ENCODE data around the gene TRABD2B. TPM values are rescaled to one million over a fixed set of nuclear protein-coding genes. Genes with fewer than 3 reads are reported as not detected.

Gene TRABD2B
- total and polyA plus RNA-seq, 3 experiments from 2014 or later: not detected

DNA sequence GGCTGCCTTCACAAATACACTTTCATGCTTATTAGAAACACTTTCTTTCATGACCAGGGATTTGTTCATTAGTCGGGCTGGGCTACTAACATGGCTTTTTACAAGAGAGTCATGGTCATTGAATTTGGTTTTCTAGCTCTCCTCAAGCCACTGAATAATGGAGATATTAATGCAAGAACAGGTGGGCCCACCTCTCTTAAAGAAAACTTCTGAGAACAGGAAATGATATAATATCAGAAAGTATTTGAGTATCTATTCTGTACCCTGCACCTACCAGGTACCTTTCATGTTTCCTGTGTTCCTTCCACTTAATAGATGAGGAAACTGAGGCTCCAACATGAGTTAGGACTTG is 90.0 kb downstream of the TRABD2B start:
- POLR2A ChIA-PET: no interaction called here

DNA sequence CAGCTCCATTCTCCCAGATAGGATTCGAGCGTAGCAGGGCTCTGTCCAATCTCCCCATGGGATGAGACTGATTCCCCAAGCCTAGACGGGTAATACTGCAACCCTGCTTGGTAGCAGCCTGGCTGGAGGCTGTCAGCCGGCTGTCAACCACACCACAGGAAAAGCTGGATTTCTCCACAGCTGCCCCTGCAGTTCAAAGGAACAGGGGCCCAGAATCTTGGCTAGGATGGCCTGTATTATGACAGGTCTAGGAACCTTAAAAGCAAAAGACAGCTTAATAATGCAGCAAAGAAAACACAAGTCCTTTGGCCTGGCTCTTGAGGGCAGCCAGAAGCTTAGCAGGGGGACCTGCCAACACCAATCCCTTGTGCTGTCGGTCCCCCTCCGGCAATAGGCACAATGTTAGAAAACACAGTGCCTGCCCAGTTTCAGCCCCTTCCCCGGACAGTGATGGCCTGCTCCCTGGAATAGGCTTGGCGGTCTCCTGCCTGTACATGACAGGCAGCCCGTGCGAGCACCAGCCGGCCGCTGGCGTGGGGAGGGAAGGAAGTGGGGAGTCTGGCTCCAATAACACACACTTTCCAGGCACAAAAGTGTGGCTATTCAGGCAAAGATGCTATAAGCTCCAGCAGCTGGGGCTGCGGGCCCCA is 90.5 kb downstream of the TRABD2B start:
- Histone ChIP-seq H3K36me3 (ENCODE audit: insufficient read depth, low read length) (no peaks in the 10 kb centered on the region), H3K4me3 (ENCODE audit: low read length) (no peak overlapping the region), H3K4me1 (ENCODE audit: insufficient read depth, low read length) (no peaks in the 10 kb centered on the region), H3K27ac (ENCODE audit: low read depth, low read length) (no peak overlapping the region), H3K27me3 (ENCODE audit: insufficient read depth, low read length, poor library complexity, severe bottlenecking) (no peaks in the 10 kb centered on the region), H3K9me3 (ENCODE audit: low read length) (no peaks in the 10 kb centered on the region)
- no peaks in the 10 kb centered on the region for H3K9me3 Mint-ChIP-seq
- H3K27ac Mint-ChIP-seq: no peak overlapping the region
- no peaks in the 10 kb centered on the region for H3K36me3 Mint-ChIP-seq
- ChIA-PET POLR2A (no interaction called here), CTCF (no interaction called here)
- no peak for DNase-seq
- H3K4me1 Mint-ChIP-seq: no peaks in the 10 kb centered on the region
- H3K27me3 Mint-ChIP-seq: peaks cover 10 to 19% of the 10 kb centered on the region in 2 donors
- no peak overlapping the region for H3K4me3 Mint-ChIP-seq

More for the DNA sequence above, 90.0 kb downstream of the TRABD2B start:
- CTCF ChIA-PET: no interaction called here
- H3K9me3 ChIP-seq (ENCODE audit: low read length): no peaks in the 10 kb centered on the region
- no peaks in the 10 kb centered on the region for H3K27me3 ChIP-seq (ENCODE audit: insufficient read depth, low read length, poor library complexity, severe bottlenecking)
- no peak overlapping the region for H3K4me3 Mint-ChIP-seq
- no peaks in the 10 kb centered on the region for H3K36me3 Mint-ChIP-seq
- H3K27ac Mint-ChIP-seq: no peak overlapping the region
- no peak for DNase-seq
- no peak overlapping the region for H3K27ac ChIP-seq (ENCODE audit: low read depth, low read length)
- H3K9me3 Mint-ChIP-seq: no peaks in the 10 kb centered on the region
- peaks cover 10 to 19% of the 10 kb centered on the region in 2 donors for H3K27me3 Mint-ChIP-seq
- H3K36me3 ChIP-seq (ENCODE audit: insufficient read depth, low read length): no peaks in the 10 kb centered on the region
- no peak overlapping the region for H3K4me3 ChIP-seq (ENCODE audit: low read length)
- H3K4me1 ChIP-seq (ENCODE audit: insufficient read depth, low read length): no peaks in the 10 kb centered on the region
- no peaks in the 10 kb centered on the region for H3K4me1 Mint-ChIP-seq

DNA sequence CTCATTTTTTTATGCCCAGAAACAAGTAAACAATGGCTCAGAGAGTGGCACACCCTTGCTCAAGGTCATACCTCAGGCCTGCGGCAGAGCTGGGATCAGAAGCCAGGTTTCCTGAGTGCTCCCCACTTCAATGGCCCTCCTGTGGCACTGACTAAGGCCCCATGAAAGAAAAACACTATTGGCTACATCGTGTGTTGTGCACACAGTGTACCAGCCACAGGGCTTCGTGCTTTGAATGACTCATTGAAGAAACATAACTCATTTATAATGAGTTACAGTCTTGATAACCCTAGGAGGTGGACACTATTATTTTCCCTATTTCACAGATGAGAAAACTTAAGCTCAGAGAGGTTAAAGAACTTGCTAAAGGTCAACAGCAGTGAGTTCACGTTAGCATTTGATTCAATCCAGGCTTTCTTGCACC is 91.2 kb downstream of the TRABD2B start:
- CTCF ChIA-PET: no interaction called here
- H3K4me3 Mint-ChIP-seq: no peak overlapping the region
- POLR2A ChIA-PET: no interaction called here

DNA sequence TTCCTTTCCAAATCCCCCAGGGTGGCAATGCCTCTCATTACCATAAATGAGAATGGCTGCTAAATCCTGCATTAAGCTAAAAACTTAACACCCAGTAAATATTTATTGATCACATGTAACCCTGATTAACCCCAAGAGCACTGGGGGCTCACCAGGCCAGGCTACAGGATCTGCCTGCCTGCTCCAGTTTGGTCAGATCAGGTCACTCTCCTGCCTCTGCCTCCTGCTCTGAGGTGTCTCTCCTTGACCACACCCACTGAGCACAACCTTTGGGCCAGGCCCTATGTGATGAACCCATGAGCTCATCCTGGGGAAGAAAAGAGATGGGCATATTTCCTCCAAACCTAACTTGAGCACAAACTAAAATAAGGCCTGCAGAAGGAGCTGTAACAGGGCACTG is 93.5 kb downstream of the TRABD2B start:
- Mint-ChIP-seq H3K27me3 (peaks cover 4 to 11% of the 10 kb centered on the region in 2 donors), H3K9me3 (no peaks in the 10 kb centered on the region), H3K36me3 (no peaks in the 10 kb centered on the region), H3K27ac (no peak overlapping the region), H3K4me3 (no peak overlapping the region), H3K4me1 (no peaks in the 10 kb centered on the region)
- CTCF ChIA-PET: no interaction called here
- no peaks in the 10 kb centered on the region for H3K4me1 ChIP-seq (ENCODE audit: insufficient read depth, low read length)
- no peak overlapping the region for H3K4me3 ChIP-seq (ENCODE audit: low read length)
- no peaks in the 10 kb centered on the region for H3K36me3 ChIP-seq (ENCODE audit: insufficient read depth, low read length)
- H3K9me3 ChIP-seq (ENCODE audit: low read length): no peaks in the 10 kb centered on the region
- H3K27me3 ChIP-seq (ENCODE audit: insufficient read depth, low read length, poor library complexity, severe bottlenecking): no peaks in the 10 kb centered on the region
- POLR2A ChIA-PET: no interaction called here
- no peak for DNase-seq
- no peak overlapping the region for H3K27ac ChIP-seq (ENCODE audit: low read depth, low read length)

More for the DNA sequence above, 91.2 kb downstream of the TRABD2B start:
- no peak for DNase-seq
- Histone ChIP-seq H3K4me3 (ENCODE audit: low read length) (no peak overlapping the region), H3K4me1 (ENCODE audit: insufficient read depth, low read length) (no peaks in the 10 kb centered on the region), H3K36me3 (ENCODE audit: insufficient read depth, low read length) (no peaks in the 10 kb centered on the region), H3K27me3 (ENCODE audit: insufficient read depth, low read length, poor library complexity, severe bottlenecking) (no peaks in the 10 kb centered on the region), H3K27ac (ENCODE audit: low read depth, low read length) (no peak overlapping the region), H3K9me3 (ENCODE audit: low read length) (no peaks in the 10 kb centered on the region)
- Mint-ChIP-seq H3K9me3 (no peaks in the 10 kb centered on the region), H3K27me3 (peaks cover 5 to 19% of the 10 kb centered on the region in 2 donors), H3K36me3 (no peaks in the 10 kb centered on the region), H3K4me1 (no peaks in the 10 kb centered on the region), H3K27ac (no peak overlapping the region)

DNA sequence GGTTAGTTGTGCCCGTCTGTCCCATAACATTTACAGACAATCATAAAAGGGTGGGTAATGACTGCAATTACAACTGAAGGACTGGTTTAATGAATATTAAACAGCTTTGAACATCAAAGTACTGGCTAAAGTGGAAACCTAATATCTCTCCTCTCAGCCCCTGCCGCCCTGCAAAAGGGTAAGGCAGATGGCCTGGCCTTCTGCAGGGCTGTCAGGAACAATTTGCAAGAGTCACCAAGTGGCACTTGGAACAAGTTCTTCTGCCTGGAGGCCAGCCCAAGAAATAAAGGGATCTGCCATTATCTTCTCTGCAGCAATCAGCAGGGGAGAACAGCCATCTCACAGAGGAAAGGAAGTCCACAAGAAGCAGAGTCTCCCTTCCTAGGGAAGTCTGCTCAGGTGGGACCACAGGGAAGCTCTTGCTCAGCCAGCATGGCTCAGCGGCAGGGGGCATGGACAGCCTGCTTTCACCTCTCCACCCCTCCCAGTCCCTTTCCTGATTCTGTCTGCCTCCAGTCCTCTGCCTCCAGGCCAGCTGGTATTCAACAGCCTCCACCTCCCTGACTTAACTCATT is 96.1 kb downstream of the TRABD2B start:
- ChIA-PET CTCF (no interaction called here), POLR2A (no interaction called here)
- Mint-ChIP-seq H3K4me1 (no peaks in the 10 kb centered on the region), H3K27ac (no peak overlapping the region), H3K4me3 (no peak overlapping the region), H3K27me3 (peaks cover 4 to 7% of the 10 kb centered on the region in 2 donors), H3K9me3 (no peaks in the 10 kb centered on the region), H3K36me3 (no peaks in the 10 kb centered on the region)
- no peaks in the 10 kb centered on the region for H3K4me1 ChIP-seq (ENCODE audit: insufficient read depth, low read length)
- no peaks in the 10 kb centered on the region for H3K9me3 ChIP-seq (ENCODE audit: low read length)
- no peak overlapping the region for H3K27ac ChIP-seq (ENCODE audit: low read depth, low read length)
- DNase-seq: no peak
- H3K27me3 ChIP-seq (ENCODE audit: insufficient read depth, low read length, poor library complexity, severe bottlenecking): no peaks in the 10 kb centered on the region
- no peak overlapping the region for H3K4me3 ChIP-seq (ENCODE audit: low read length)
- no peaks in the 10 kb centered on the region for H3K36me3 ChIP-seq (ENCODE audit: insufficient read depth, low read length)

DNA sequence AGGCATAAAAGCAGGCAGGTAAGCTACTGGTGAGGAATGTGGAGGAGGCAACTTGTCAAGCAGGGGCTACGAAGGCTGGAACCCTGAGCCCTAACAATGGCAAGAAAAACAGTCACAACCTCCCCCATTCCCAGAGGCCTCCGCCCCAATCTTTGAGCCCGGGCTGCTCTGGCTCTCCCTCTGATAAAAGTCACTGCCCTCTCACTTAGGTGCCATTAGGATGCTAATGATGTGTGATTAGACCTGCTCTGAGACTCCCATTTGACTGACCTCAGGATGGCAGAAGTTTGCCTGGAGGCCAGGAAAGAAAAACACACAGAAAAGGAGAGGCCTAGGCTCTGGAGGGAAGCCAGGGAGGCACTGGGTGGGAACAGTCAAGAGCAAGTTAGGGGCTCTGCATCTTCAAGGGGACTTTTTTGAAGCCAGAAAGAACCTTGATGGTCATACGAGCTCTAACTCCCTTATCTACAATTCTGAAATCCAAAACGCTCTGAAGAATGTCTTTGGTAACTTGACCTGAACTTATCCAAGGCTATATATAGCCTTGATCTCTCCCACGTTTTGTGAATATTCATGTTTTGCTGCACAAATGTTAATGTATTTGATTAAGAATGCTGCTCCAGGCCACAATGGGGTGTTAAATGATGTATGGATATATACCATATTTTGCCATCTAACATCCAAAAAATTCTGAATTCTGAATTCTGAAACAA is 98.9 kb downstream of the TRABD2B start:
- no peaks in the 10 kb centered on the region for H3K9me3 Mint-ChIP-seq
- H3K4me3 ChIP-seq (ENCODE audit: low read length): no peak overlapping the region
- no peak overlapping the region for H3K27ac Mint-ChIP-seq
- no peaks in the 10 kb centered on the region for H3K4me1 ChIP-seq (ENCODE audit: insufficient read depth, low read length)
- H3K27me3 ChIP-seq (ENCODE audit: insufficient read depth, low read length, poor library complexity, severe bottlenecking): no peaks in the 10 kb centered on the region
- no peaks in the 10 kb centered on the region for H3K36me3 ChIP-seq (ENCODE audit: insufficient read depth, low read length)
- H3K4me1 Mint-ChIP-seq: no peaks in the 10 kb centered on the region
- POLR2A ChIA-PET: no interaction called here
- H3K4me3 Mint-ChIP-seq: no peak overlapping the region
- DNase-seq: no peak
- peaks cover 0 to 8% of the 10 kb centered on the region in 2 donors for H3K27me3 Mint-ChIP-seq
- CTCF ChIA-PET: no interaction called here
- no peaks in the 10 kb centered on the region for H3K36me3 Mint-ChIP-seq
- no peaks in the 10 kb centered on the region for H3K9me3 ChIP-seq (ENCODE audit: low read length)
- H3K27ac ChIP-seq (ENCODE audit: low read depth, low read length): no peak overlapping the region

DNA sequence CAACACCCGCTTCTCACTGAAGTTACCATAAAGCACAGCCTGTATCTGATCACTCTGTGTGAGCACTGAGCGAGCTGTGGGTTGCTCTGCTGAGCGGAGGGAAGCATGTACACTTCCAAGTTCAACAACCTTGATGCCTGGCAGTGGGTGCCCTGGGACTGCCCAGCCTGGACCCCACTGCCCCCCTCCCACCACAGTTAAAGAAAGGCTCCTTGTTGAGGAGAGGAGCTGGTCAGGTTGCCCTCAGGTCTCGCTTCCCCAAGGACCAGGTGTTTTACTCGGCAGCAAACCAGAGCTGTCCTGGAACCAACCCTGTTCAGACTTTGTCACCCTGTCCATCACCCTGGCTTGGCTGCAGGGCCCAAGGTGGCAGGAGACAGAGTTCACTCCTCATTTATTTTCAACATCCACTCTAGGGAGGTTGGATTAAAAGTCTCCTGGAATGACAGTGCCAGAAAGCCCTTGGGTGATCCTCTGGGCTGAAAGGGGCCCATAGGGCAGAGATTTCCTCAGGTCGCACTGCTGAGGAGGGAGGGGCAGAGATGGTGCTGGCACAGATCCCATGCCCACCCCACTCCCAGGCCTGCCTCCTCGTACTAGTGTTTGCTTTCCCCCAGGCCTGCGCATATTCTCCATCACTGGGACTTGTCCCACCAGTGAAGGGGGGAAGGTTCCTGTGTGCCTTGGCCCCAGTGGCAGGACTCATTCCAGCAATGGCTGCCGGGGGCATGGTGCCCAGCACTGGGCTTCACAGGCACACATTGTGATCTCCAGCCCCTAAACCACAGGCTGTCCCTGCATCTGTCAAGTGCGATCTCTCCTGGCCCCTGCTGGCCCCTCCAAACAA is 101.7 kb downstream of the TRABD2B start:
- H3K4me3 Mint-ChIP-seq: no peak overlapping the region
- no peaks in the 10 kb centered on the region for H3K4me1 ChIP-seq (ENCODE audit: insufficient read depth, low read length)
- no peaks in the 10 kb centered on the region for H3K36me3 ChIP-seq (ENCODE audit: insufficient read depth, low read length)
- no peak overlapping the region for H3K27ac ChIP-seq (ENCODE audit: low read depth, low read length)
- CTCF ChIA-PET: no interaction called here
- H3K27me3 Mint-ChIP-seq: peaks cover 0 to 8% of the 10 kb centered on the region in 2 donors
- H3K4me1 Mint-ChIP-seq: no peaks in the 10 kb centered on the region
- H3K4me3 ChIP-seq (ENCODE audit: low read length): no peak overlapping the region
- POLR2A ChIA-PET: no interaction called here
- H3K36me3 Mint-ChIP-seq: no peaks in the 10 kb centered on the region
- H3K9me3 ChIP-seq (ENCODE audit: low read length): no peaks in the 10 kb centered on the region
- H3K9me3 Mint-ChIP-seq: no peaks in the 10 kb centered on the region
- no peaks in the 10 kb centered on the region for H3K27me3 ChIP-seq (ENCODE audit: insufficient read depth, low read length, poor library complexity, severe bottlenecking)
- DNase-seq: no peak
- no peak overlapping the region for H3K27ac Mint-ChIP-seq

Measured in CD8-positive, alpha-beta memory T cell (primary cell).